ENCODE results near the gene C19orf85.

Gene C19orf85

GRCh38 chr19:55488986-55489710 lies 24.6 kb upstream of the C19orf85 start:
- FAIRE-seq: no peak

DNA sequence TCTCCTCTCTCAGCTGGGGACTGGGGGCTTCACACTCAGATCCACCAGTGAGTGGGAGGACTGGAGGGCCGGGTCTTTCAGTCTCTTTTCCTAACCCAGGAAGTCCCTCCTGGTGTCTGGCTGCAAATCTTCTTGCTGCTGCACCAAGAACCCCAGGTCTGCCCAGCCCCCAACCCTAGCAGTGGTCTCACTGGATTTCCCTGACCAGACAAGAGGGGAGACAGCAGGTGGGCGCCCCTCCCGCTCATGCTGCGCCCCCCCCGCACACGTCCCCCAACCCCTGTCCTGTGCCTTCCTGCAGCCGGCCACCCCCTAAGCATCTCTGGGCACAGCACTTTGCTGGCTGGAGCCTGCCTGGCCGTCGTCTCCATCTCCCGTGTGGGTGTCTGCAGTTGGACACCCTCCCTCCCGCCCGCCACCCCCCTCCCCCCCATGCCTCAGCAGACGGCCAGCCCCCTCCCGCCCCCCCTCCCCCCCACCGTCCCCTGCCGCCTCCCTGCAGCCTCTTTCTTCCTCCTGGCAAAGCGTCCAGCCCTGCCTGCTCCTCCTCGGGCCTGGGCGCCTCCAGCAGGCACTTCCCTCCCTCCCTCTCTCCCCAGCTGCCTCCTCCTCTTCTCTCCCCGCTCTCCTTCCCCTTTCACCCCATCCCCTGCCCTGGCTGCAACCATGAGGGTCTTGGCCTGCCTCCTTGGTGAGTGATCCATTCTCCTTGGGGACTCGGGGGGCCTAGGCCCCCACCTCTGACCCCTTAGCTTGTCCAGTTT lies 23.6 kb upstream of the C19orf85 start, which contains the start of gene SSC5D:
Gene SSC5D (plus strand): TSS at position 513 of the 764 bp plus-strand sequence. CDS start 154 bp downstream, at position 667.
- no peak for FAIRE-seq

DNA sequence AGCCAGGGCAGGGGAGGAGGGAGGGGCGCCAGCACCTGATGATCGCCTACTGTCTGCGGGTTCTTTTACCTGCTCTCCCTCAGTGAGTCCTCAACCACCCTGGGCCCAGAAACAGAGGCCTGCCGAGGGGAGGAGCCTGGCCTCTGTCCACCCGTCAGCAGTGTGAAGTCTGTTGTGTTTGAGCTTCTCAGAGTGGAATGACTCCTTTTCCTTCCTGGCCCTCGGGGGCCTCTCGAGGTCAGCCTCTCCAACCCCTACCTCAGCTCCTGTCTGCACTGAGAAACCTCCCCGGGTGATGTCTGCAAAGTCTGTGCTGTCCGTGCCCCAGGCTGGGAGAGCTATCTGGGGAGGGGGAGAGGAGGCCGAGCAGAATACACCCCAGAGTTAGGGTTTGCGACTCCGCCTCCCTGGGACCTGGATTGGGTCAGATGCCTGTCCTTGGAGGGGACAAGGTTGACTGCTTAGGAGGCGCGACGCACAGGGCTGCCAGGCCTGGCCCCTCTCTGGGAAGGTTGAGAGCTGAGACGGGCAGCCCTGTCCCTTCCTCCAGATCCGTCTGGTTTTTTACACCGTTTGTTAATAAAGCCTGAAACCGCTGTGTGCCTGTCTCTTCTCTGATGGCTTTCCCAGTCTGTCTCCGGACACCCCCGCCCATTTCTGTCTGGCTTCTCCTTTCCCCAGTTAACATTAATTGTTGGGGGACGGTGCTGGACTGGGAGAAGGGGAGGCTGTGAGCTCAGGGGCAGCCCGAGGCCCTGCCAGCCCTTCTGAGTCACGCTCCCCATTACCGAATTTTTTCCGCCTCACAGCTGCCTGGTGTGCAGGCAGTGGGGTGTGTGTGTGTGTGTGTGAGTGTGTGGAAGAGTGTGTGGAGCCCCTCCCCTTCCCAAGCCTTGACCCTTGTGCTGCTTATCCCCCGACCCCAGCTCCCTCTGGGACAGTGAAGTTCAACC lies 22.7 kb upstream of the C19orf85 start:
- peak; percentile 88 for FAIRE-seq

DNA sequence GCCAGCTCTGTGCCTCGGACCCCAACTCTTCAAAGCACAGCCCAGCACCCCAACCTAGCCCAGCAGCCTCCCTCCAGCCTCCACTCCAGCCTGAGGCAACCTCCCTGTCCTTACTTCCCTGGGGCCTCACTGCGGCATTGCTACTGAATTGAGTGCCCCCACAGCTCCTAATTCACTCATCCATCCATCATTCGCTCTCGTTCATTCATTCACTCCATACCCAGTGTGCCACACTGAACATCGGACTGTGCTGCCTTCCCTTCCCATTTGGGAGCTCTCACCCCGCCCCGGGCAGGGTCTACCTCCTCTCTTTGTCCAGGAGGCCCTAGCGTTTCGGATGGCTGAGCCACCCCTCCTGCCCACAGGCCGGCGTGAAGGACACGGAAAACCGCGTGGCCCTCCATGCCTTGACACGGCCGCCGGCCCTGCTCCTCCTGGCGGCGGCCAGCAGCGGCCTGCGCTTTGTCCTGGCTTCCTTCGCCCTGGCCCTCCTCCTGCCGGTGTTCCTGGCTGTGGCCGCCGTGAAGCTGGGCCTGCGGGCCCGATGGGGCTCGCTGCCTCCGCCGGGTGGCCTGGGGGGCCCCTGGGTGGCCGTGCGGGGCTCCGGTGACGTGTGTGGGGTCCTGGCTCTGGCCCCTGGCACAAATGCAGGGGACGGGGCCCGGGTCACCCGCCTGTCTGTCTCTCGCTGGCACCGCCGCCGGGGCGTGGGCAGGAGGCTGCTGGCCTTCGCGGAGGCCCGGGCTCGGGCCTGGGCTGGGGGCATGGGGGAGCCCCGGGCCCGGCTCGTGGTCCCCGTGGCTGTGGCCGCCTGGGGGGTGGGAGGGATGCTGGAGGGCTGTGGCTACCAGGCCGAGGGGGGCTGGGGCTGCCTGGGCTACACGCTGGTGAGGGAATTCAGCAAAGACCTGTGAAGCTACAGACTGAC lies 21.8 kb upstream of the C19orf85 start:
- FAIRE-seq: no peak

DNA sequence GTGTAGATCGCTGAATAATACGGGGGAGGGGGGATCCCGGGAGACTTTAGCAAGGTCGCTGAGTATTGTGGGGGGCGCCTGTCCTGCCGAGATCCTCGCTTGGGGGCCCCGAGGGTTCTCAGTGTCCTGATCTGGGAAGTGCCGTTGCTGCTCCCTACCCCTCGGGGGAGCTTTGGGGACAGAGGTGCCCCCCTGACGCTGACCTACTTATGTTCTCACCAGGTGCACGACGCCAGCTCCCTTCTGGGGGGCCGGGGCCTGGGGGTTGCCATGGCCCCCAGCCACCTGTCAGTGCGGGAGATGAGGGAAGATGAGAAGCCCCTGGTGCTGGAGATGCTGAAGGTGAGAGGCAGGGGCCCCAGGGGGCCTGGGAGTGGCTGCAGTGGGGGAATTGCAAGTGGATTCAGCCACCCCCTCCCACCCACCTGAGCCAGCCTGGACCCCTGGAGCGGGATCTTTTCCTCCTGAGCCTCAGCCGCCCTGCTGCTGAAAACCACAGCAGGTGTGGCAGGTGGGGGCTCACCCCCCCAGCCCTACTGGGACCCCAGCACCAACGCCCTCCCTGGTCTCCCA lies 21.0 kb upstream of the C19orf85 start:
- no peak for FAIRE-seq

GRCh38 chr19:55484593-55485438 lies 20.3 kb upstream of the C19orf85 start, which contains the start of gene NAT14:
NAT14 (plus strand) TSS chr19:55485188; CDS start chr19:55485709, 521 bp downstream.
- peak; percentile 76 for FAIRE-seq

GRCh38 chr19:55483706-55484592 lies 19.4 kb upstream of the C19orf85 start:
- no peak for FAIRE-seq

GRCh38 chr19:55482967-55483705 lies 18.6 kb upstream of the C19orf85 start:
- no peak for FAIRE-seq

DNA sequence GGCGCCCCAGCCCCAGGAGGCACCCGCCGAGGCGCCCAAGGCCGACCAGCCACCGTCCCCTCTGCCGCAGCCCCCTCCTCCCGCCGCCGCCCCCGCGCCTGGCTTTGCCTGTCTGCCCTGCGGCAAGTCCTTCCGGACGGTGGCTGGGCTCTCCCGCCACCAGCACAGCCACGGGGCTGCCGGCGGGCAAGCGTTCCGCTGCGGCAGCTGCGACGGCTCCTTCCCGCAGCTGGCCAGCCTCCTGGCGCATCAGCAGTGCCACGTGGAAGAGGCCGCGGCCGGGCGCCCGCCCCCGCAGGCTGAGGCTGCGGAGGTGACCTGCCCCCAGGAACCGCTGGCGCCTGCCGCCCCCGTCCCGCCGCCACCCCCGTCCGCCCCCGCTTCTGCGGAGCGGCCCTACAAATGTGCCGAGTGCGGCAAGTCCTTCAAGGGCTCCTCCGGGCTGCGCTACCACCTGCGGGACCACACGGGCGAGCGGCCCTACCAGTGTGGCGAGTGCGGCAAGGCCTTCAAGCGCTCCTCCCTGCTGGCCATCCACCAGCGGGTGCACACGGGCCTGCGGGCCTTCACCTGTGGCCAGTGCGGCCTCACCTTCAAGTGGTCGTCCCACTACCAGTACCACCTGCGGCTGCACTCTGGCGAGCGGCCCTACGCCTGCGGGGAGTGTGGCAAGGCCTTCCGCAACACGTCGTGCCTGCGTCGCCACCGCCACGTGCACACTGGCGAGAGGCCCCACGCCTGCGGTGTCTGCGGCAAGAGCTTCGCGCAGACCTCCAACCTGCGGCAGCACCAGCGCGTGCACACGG lies 17.8 kb upstream of the C19orf85 start:
- no peak for FAIRE-seq

DNA sequence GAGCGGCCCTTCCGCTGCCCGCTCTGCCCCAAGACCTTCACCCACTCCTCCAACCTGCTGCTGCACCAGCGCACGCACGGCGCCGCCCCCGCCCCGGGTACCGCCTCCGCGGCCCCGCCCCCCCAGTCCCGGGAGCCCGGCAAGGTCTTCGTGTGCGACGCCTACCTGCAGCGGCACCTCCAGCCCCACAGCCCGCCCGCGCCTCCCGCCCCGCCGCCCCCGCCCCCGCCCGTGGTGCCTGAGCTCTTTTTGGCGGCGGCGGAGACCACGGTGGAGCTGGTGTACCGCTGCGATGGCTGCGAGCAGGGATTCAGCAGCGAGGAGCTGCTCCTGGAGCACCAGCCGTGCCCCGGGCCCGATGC lies 17.2 kb upstream of the C19orf85 start:
- FAIRE-seq: no peak

DNA sequence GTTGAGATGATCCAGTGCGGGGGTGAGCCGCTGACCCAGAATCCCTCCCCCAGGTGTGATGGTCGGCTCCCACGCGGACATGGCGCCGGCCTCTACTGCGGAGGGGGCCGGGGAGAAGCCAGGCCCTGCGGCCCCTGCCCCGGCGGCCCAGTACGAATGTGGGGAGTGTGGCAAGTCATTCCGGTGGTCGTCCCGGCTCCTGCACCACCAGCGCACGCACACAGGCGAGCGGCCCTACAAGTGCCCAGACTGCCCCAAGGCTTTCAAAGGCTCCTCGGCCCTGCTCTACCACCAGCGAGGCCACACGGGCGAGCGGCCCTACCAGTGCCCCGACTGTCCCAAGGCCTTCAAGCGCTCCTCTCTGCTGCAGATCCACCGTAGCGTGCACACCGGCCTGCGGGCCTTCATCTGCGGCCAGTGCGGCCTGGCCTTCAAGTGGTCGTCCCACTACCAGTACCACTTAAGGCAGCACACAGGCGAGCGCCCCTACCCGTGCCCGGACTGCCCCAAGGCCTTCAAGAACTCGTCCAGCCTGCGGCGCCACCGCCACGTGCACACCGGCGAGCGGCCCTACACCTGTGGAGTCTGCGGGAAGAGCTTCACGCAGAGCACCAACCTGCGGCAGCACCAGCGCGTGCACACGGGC lies 16.7 kb upstream of the C19orf85 start:
- FAIRE-seq: no peak

- no peak for FAIRE-seq
Measured at GRCh38 chr19:55479451-55480230, 15.1 kb upstream of the C19orf85 start.

GRCh38 chr19:55479045-55479444 lies 14.5 kb upstream of the C19orf85 start:
- FAIRE-seq: no peak

DNA sequence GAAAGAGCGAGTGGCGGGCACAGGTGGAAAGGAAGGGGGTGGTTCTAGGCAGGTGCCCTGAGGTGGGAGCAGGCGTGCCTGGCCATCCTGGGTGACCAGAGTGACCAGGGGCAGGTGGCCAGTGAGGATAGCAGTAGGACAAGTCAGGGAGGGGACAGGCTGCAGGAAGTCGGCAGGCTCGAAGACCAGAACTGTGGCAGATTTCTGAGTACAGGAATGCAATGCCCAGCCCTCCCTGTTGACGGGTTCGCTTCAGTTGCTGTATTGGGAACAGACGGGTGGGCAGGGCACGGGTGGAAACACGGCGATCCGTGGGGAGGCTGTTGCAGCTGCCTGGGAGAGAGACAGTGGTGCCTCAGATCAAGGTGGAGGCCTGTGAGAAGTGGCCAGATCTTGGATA lies 13.8 kb upstream of the C19orf85 start:
- FAIRE-seq: no peak

GRCh38 chr19:55477905-55478304 lies 13.4 kb upstream of the C19orf85 start:
- no peak for FAIRE-seq

- peak; percentile 60 for FAIRE-seq
Measured at GRCh38 chr19:55476100-55476775, 11.7 kb upstream of the C19orf85 start, which contains the start of gene ZNF628. ZNF628 (plus strand) TSS chr19:55476617; CDS start chr19:55479911, 3,294 bp downstream.

Measured in G401.6 (cell line).